ENCODE results near the gene NPHP1. TPM values are rescaled to one million over a fixed set of nuclear protein-coding genes. Genes with fewer than 3 reads are reported as not detected.
"Not testable (repeated sequence)": the region's sequence is repeated elsewhere in the genome, so short reads cannot be mapped to it uniquely, and the experiment has no call there.

Gene NPHP1
- total RNA-seq, 4 donors from 2014 or later = 0.59 to 2.6 (median 1.8) TPM

- intact Hi-C loops (cut with DNase I; ENCODE audit: low total_unique reads) = no loop called here
These were observed 15.4 kb upstream of the NPHP1 start for GRCh38 chr2:110220190-110220564.

GRCh38 chr2:110219496-110220189 is 14.8 kb upstream of the NPHP1 start:
- intact Hi-C loops (cut with DNase I; ENCODE audit: low total_unique reads) = no loop called here
- H3K4me3 ChIP-seq (ENCODE audit: low read depth, poor library complexity, severe bottlenecking) = no peak overlapping the region

More at GRCh38 chr2:110220190-110220564, 15.4 kb upstream of the NPHP1 start:
- no peak overlapping the region for H3K4me3 ChIP-seq (ENCODE audit: low read depth, poor library complexity, severe bottlenecking)
- WGBS, 2 donors = 80 to 81% methylated on average over 2 of the region's 2 CpGs
- no peak for TF ChIP-seq POLR2A (IDR thresholded peaks at IDR 0.05)
- DNase-seq (ENCODE audit: low spot score in 2 of 2) = no peak

GRCh38 chr2:110218889-110219288 is 14.1 kb upstream of the NPHP1 start:
- H3K4me3 ChIP-seq (ENCODE audit: low read depth, poor library complexity, severe bottlenecking); intact Hi-C loops (cut with DNase I; ENCODE audit: low total_unique reads); DNase-seq (ENCODE audit: low spot score in 2 of 2): not testable (repeated sequence)
- WGBS, 2 donors = 82 to 86% methylated on average over 7 of the region's 7 CpGs

More at GRCh38 chr2:110219496-110220189, 14.8 kb upstream of the NPHP1 start:
- no peak for DNase-seq (ENCODE audit: low spot score in 2 of 2)
- 12 to 25% methylated on average over 1 of the region's 1 CpG for WGBS, 2 donors
- TF ChIP-seq POLR2A (IDR thresholded peaks at IDR 0.05) (no peak), CTCF (IDR thresholded peaks at IDR 0.05) (no peak)

GRCh38 chr2:110216803-110217202 is 12.0 kb upstream of the NPHP1 start:
- no peak for TF ChIP-seq POLR2A (IDR thresholded peaks at IDR 0.05)
- no peak for TF ChIP-seq CTCF (IDR thresholded peaks at IDR 0.05)
- intact Hi-C loops (cut with DNase I; ENCODE audit: low total_unique reads) = no loop called here
- DNase-seq (ENCODE audit: low spot score in 2 of 2) = no peak
- H3K4me3 ChIP-seq (ENCODE audit: low read depth, poor library complexity, severe bottlenecking) = no peak overlapping the region

- no peak for DNase-seq (ENCODE audit: low spot score in 2 of 2)
- WGBS, 2 donors = 55 to 56% methylated on average over 3 of the region's 3 CpGs
- TF ChIP-seq POLR2A (IDR thresholded peaks at IDR 0.05) = no peak
These were observed 11.4 kb upstream of the NPHP1 start for GRCh38 chr2:110216199-110216598.

GRCh38 chr2:110215566-110216158 is 10.8 kb upstream of the NPHP1 start:
- DNase-seq (ENCODE audit: low spot score in 2 of 2) = no peak
- H3K4me3 ChIP-seq (ENCODE audit: low read depth, poor library complexity, severe bottlenecking) = no peak overlapping the region
- WGBS, 2 donors = 80 to 84% methylated on average over 4 of the region's 4 CpGs
- TF ChIP-seq CTCF (IDR thresholded peaks at IDR 0.05) = no peak
- no peak for TF ChIP-seq POLR2A (IDR thresholded peaks at IDR 0.05)
- intact Hi-C loops (cut with DNase I; ENCODE audit: low total_unique reads) = no loop called here

More at GRCh38 chr2:110216199-110216598, 11.4 kb upstream of the NPHP1 start:
- intact Hi-C loops (cut with DNase I; ENCODE audit: low total_unique reads) = no loop called here
- no peak overlapping the region for H3K4me3 ChIP-seq (ENCODE audit: low read depth, poor library complexity, severe bottlenecking)

GRCh38 chr2:110215091-110215490 is 10.3 kb upstream of the NPHP1 start:
- 74 to 75% methylated on average over 2 of the region's 2 CpGs for WGBS, 2 donors
- no peak for DNase-seq (ENCODE audit: low spot score in 2 of 2)
- H3K4me3 ChIP-seq (ENCODE audit: low read depth, poor library complexity, severe bottlenecking) = no peak overlapping the region
- intact Hi-C loops (cut with DNase I; ENCODE audit: low total_unique reads) = no loop called here
- no peak for TF ChIP-seq CTCF (IDR thresholded peaks at IDR 0.05)
- no peak for TF ChIP-seq POLR2A (IDR thresholded peaks at IDR 0.05)

GRCh38 chr2:110213522-110213921 is 8.7 kb upstream of the NPHP1 start:
- WGBS, 2 donors = 75 to 78% methylated on average over 3 of the region's 3 CpGs
- intact Hi-C loops (cut with DNase I; ENCODE audit: low total_unique reads); H3K4me3 ChIP-seq (ENCODE audit: low read depth, poor library complexity, severe bottlenecking); DNase-seq (ENCODE audit: low spot score in 2 of 2): not testable (repeated sequence)

Data from lower leg skin (tissue), 4 donors.